C4-2B (cell line): ENCODE measurements around the gene CCDC167.
"Not testable (repeated sequence)": the region's sequence is repeated elsewhere in the genome, so short reads cannot be mapped to it uniquely, and the experiment has no call there.

Experiments used
- H3K27ac ChIP-seq: fragments of 450-650 bp; 2 replicates; pipeline ENCODE4 v1.5.1; 2017
- ZFX ChIP-seq: fragments of 450-650 bp; IDR thresholded peaks from 2 replicates; pipeline ENCODE4 v1.6.1; 2017
- TF ChIP-seq, protein P1 (sequence below): fragments of 450-650 bp; conservative IDR thresholded peaks from 2 replicates; pipeline ENCODE4 v1.5.1; 2017; ENCODE audit warnings: mild to moderate bottlenecking

CCDC167 gene

DNA sequence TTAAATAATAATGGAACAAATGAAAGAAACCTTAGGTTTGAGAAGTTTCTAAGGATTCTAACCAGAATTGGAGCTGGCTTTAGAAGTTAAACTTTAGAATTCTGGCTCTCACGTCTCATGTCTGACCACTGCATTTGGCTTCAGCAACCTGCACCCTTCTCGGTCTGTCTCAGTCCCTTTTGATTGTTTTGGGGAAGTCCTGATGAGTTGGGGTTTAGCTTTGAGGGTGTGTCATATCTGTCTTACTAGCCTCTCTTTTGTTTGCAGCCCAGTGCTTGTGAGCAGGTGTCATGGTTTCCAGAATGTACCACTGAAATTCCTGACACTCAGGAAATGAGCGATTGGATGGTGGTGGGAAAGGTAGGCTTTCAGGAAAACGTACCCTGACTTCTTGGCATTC lies 49.7 kb downstream of the CCDC167 start:
- no peak overlapping the region for H3K27ac ChIP-seq
- no peak for TF ChIP-seq ZFX
- TF ChIP-seq, protein P1, sequence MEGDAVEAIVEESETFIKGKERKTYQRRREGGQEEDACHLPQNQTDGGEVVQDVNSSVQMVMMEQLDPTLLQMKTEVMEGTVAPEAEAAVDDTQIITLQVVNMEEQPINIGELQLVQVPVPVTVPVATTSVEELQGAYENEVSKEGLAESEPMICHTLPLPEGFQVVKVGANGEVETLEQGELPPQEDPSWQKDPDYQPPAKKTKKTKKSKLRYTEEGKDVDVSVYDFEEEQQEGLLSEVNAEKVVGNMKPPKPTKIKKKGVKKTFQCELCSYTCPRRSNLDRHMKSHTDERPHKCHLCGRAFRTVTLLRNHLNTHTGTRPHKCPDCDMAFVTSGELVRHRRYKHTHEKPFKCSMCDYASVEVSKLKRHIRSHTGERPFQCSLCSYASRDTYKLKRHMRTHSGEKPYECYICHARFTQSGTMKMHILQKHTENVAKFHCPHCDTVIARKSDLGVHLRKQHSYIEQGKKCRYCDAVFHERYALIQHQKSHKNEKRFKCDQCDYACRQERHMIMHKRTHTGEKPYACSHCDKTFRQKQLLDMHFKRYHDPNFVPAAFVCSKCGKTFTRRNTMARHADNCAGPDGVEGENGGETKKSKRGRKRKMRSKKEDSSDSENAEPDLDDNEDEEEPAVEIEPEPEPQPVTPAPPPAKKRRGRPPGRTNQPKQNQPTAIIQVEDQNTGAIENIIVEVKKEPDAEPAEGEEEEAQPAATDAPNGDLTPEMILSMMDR: no peak

DNA sequence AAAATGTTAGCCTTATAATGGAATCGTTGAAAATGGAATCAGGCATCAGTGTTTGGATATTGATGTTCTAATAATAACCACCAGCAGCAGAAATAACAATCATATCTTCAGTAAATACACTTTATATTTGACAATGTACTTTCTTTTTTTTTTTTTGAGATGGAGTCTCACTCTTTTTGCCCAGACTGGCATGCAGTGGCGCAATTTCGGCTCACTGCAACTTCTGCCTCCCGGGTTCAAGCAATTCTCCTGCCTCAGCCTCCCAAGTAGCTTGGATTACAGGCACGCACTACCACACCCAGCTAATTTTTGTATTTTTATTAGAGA lies 56.5 kb downstream of the CCDC167 start:
- not testable (repeated sequence) for H3K27ac ChIP-seq

DNA sequence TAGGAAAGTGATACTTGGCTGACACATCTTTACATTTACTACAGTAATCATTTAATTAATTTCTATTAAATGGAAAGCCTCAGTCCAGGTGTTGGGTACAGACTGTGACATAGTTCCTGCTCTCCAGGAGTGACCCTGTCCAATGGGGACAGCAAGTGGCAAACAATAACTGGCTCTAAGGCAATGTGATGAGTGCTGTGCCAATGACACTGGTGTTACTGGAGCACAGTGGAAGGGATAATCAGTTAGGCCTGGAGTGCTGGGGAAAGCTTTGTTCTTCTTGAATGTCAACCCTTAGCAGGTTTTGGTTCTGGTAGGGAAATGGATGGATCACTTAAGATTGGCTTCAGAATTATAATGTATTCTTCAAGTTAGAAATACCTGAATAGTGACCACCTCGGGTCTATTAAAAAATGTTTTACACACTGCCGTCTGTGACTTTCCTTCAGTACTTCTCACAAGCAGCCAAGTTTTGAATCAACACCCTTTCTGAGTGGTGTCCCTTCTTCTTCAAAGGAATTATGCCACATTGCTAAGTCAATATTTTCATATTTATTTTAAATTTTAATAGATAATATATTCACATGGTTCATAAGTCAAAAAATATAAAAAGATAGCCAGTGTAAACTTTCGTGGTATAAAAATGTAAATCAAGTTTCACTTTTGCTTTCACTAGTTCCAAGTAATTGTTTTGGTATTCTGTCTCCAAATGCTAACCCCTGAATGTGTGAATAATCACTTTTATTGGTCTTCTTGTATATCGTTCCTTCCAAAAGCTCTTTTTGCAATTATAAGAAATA lies 57.1 kb downstream of the CCDC167 start:
- H3K27ac ChIP-seq: no peak overlapping the region
- TF ChIP-seq, protein P1: no peak
- TF ChIP-seq ZFX: no peak

DNA sequence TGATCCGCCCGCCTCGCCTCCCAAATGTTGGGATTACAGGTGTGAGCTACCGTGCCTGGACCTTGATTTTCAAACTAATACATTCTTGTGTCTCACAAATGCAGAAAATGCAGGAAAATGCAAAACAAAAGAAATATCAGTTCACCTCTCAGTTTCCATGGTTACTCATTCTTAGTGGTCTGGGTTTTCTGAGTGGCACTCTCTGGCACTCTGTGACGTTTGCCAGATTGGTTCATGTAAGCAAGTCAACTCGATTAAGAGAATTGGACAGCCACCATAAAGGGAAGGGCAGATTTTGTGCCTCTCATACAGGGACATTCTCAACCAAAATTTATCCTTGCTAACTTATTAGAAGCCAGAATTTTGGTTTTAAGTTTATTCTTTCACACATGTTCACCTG lies 58.0 kb downstream of the CCDC167 start:
- TF ChIP-seq, protein P1: no peak
- TF ChIP-seq ZFX: no peak
- no peak overlapping the region for H3K27ac ChIP-seq

DNA sequence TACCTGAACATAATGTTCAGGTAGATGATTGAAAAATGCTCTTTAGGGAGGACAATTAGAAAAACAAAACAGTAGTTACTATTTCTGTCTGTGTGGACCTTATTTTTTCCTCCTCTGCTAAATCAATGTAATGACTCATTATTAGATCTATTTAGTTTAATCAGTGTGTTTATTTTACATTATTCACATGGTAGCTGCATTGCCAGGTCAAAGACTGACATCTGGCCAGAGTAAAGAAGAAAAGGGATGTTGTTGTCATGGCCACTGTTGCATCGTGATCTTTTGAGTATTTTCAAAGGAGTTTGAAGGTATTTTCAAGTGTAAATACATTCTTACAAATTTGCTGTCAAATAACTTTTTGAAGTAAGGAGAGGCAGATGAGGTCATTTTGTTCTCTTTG lies 60.8 kb downstream of the CCDC167 start:
- H3K27ac ChIP-seq: no peak overlapping the region
- TF ChIP-seq, protein P1: no peak
- no peak for TF ChIP-seq ZFX

DNA sequence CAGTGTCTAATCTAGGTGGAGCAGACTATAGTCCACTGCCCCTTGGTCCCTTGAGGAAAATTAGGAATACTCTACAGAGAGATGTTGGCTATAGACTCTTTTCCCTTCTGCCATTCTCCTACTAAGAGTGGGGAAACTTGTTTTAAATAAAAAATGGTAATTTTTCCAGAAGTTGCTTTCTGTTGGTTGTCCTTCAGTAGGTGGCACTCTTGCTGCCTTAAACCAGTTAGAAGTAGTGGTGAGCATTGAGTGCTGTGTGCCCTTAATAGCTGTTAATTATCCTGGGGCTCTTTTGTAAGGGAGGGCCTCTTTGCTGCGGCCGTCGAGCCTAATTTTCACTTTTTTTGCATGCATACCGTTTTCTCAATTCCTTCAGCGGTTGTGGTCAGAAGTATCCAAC lies 63.9 kb downstream of the CCDC167 start:
- no peak for TF ChIP-seq ZFX
- TF ChIP-seq, protein P1: peak; percentile 10; the same call in 1 of the 2 replicates
- no peak overlapping the region for H3K27ac ChIP-seq

DNA sequence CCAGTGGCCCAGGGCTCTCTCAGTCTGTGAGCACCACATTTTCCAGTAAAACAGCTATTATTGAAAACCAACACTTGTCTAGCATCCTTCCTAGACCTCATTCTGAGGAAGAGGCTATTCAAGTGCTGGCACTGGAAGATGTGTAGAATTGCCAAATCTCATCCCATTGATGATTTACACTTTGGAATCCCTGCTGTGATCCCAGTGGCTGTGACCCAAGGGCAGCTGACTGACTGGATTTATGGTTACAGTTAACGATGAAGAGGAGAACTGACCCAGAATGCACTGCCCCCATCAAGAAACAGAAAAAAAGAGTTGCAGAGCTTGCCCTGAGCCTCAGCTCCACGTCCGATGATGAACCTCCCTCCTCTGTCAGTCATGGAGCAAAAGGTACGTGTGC lies 64.3 kb downstream of the CCDC167 start:
- no peak overlapping the region for H3K27ac ChIP-seq
- TF ChIP-seq, protein P1: no peak
- TF ChIP-seq ZFX: no peak

DNA sequence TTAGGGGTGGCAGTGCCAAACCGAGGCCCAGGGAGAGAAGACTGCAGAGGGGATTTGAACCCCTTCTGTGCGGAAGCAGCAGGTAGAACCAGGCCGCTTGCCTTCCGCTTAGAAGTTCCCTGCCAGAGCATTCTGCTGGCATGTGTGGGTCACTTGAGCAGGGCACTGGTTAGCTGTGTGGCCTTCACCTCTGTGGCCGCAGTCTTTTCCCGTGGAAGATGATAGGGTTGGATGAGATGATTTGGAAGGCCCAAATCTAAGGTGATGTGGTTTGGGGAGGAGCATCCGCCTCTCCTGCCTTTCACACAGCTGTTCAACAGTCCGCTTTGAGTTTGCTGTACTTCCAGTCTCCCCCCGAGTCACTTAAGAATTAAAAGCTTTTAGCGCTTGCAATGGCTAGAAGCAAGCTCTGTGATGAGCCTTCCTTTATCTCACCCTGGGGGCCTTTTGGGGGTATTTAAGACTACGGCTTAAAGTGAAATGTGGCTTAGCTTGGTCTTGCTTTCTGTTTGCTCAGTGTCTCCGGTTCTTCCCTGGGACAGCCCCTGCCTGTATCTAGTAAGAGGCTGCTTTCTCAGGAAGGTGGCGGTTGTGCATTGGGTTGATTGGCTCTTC lies 65.9 kb downstream of the CCDC167 start:
- 0 out of 2 replicates have a peak, but pooled peaks have one; percentile 1 for TF ChIP-seq ZFX
- TF ChIP-seq, protein P1: no peak
- H3K27ac ChIP-seq: peak overlapping the region; percentile 75
